Erythroblast (primary cell): ENCODE results near the gene C3orf22.

Source experiments
- GATA1 ChIP-seq: IDR thresholded peaks from 2 replicates; pipeline ENCODE4 v1.6.1; 2011; ENCODE audit warnings: low read depth, mild to moderate bottlenecking, control low read depth, low read length, moderate library complexity
- POLR2A ChIP-seq: IDR thresholded peaks from 2 replicates; pipeline ENCODE4 v1.6.1; 2011; ENCODE audit warnings: mild to moderate bottlenecking, low read length

- TF ChIP-seq POLR2A, result no peak
- no peak for TF ChIP-seq GATA1
Observed at GRCh38 chr3:126544596-126545281, 14.0 kb downstream of the C3orf22 start.
